GM12878 (cell line): ENCODE data around the gene NEU4. TPM values are rescaled to one million over a fixed set of nuclear protein-coding genes. Genes with fewer than 3 reads are reported as not detected.

Experiments used
- ATAC-seq: fragments of 200-7000 bp; cut with Tn5 transposase; 3 replicates; pipeline ENCODE4 v1.9.1; 2020; ENCODE audit warnings: mild to moderate bottlenecking, moderate library complexity
- BruUV-seq: library from RNA; stranded (reverse); fragments of 400-500 nt; replicated peaks from 2 replicates; lab custom pipeline; 2021; lab: Mats Ljungman, UMichigan
- CTCF ChIA-PET: fragments of 300-600 bp; sonication (Branson Sonifier 250); formaldehyde crosslinking; extraction: SDS; loops from one replicate; lab custom pipeline; 2021; ENCODE audit warnings: inconsistent platforms; lab: Yijun Ruan, JAX
- POLR2A ChIA-PET: fragments of 350-600 bp; formaldehyde crosslinking; extraction: SDS; loops from one replicate; lab custom pipeline; 2021; ENCODE audit warnings: inconsistent platforms; lab: Charles Lee
- RAD21 ChIA-PET: fragments of 300-600 bp; sonication (Branson Sonifier 250); formaldehyde crosslinking; loops from one replicate; lab custom pipeline; 2023; ENCODE audit warnings: antibody characterized with exemption; ENCODE audit not compliant: unreplicated experiment; lab: Charles Lee
- SMC1A ChIA-PET: fragments of 300-600 bp; sonication (Branson Sonifier 250); formaldehyde crosslinking; loops from one replicate; lab custom pipeline; 2023; ENCODE audit not compliant: unreplicated experiment, uncharacterized antibody; lab: Charles Lee
- DNase-seq: peaks from one replicate; pipeline ENCODE4 v3.0.0-alpha.2; 2011; ENCODE audit warnings: low read depth, low spot score
- FAIRE-seq: peaks from 3 replicates; lab custom pipeline; 2011; peaks lifted over from hg19 to GRCh38; lab: Jason Lieb, UNC
- H2AFZ ChIP-seq: 2 replicates; pipeline ENCODE4 v1.6.0; 2011; ENCODE audit warnings: low read depth, low read length, control low read depth; ENCODE audit not compliant: control insufficient read depth
- H3K27ac ChIP-seq: 2 replicates; pipeline ENCODE4 v1.5.1; 2011; ENCODE audit warnings: control low read depth; ENCODE audit not compliant: control insufficient read depth, insufficient read depth
- H3K27me3 ChIP-seq, 2 experiments: replicated peaks in 1 of 2; 2 replicates each; pipeline versions ENCODE4 v1.6.0 to v1.6.1; 2011; ENCODE audit warnings: low read length in 1 of 2; ENCODE audit not compliant: control insufficient read depth in 2 of 2, insufficient read depth in 2 of 2
- H3K36me3 ChIP-seq, 2 experiments: 2 replicates each; pipeline ENCODE4 v1.5.1; 2011; ENCODE audit warnings: low read length in 1 of 2; ENCODE audit not compliant: control insufficient read depth in 2 of 2, insufficient read depth in 2 of 2
- H3K4me1 ChIP-seq: 2 replicates; pipeline ENCODE4 v1.6.1; 2011; ENCODE audit warnings: mild to moderate bottlenecking, low read length, moderate library complexity, mixed read lengths; ENCODE audit not compliant: control insufficient read depth, insufficient read depth
- H3K4me2 ChIP-seq: 2 replicates; pipeline ENCODE4 v1.6.0; 2011; ENCODE audit warnings: control low read depth; ENCODE audit not compliant: control insufficient read depth, insufficient read depth
- H3K4me3 ChIP-seq: fragments of 200-600 bp; sonication (generic); 2 replicates; pipeline ENCODE4 v1.5.1; 2016
- H3K79me2 ChIP-seq: 2 replicates; pipeline ENCODE4 v1.6.0; 2011; ENCODE audit warnings: low read length; ENCODE audit not compliant: control insufficient read depth, insufficient read depth
- H3K9ac ChIP-seq: 2 replicates; pipeline ENCODE4 v1.8.0; 2011; ENCODE audit warnings: low read length, control low read depth, mixed read lengths; ENCODE audit not compliant: control insufficient read depth, insufficient read depth
- H3K9me3 ChIP-seq: replicated peaks from 3 replicates; pipeline ENCODE4 v1.5.1; 2011; ENCODE audit warnings: mild to moderate bottlenecking, low read length; ENCODE audit not compliant: control insufficient read depth, insufficient read depth
- H4K20me1 ChIP-seq: 2 replicates; pipeline ENCODE4 v1.6.0; 2011; ENCODE audit not compliant: control insufficient read depth, insufficient read depth
- ATF3 ChIP-seq: IDR thresholded peaks from 2 replicates; pipeline ENCODE4 v1.6.1; 2011; ENCODE audit warnings: low read depth, mild to moderate bottlenecking, low read length, moderate library complexity, borderline replicate concordance; ENCODE audit errors: extremely low read depth
- ESRRA ChIP-seq: IDR thresholded peaks from 2 replicates; pipeline ENCODE4 v1.6.1; 2012; ENCODE audit warnings: mild to moderate bottlenecking, low read length, improper control_type of control experiment
- HDAC2 ChIP-seq: fragments of 200-600 bp; sonication (generic); IDR thresholded peaks from 2 replicates; pipeline ENCODE4 v1.6.1; 2017
- MEF2B ChIP-seq: fragments of 450-650 bp; IDR thresholded peaks from 2 replicates; pipeline ENCODE4 v1.6.1; 2018; ENCODE audit warnings: mild to moderate bottlenecking, moderate library complexity; ENCODE audit not compliant: partially characterized antibody, poor library complexity, severe bottlenecking
- MLLT1 ChIP-seq: fragments of 450-650 bp; IDR thresholded peaks from 2 replicates; pipeline ENCODE4 v1.6.1; 2016; ENCODE audit warnings: mild to moderate bottlenecking
- NBN ChIP-seq: fragments of 450-650 bp; IDR thresholded peaks from 2 replicates; pipeline ENCODE4 v1.6.1; 2016
- NR2F1 ChIP-seq: fragments of 450-650 bp; conservative IDR thresholded peaks from 2 replicates; pipeline ENCODE4 v1.6.1; 2017; ENCODE audit warnings: mild to moderate bottlenecking
- NRF1 ChIP-seq: conservative IDR thresholded peaks from 2 replicates; pipeline ENCODE4 v1.6.1; 2011; ENCODE audit warnings: mild to moderate bottlenecking, low read depth, low read length, improper control_type of control experiment
- PAX8 ChIP-seq: fragments of 450-650 bp; IDR thresholded peaks from 2 replicates; pipeline ENCODE4 v1.6.1; 2017; ENCODE audit warnings: mild to moderate bottlenecking, moderate library complexity
- PKNOX1 ChIP-seq: fragments of 450-650 bp; IDR thresholded peaks from 2 replicates; pipeline ENCODE4 v1.6.1; 2016; ENCODE audit warnings: mild to moderate bottlenecking
- RELB ChIP-seq: fragments of 450-650 bp; IDR thresholded peaks from 2 replicates; pipeline ENCODE4 v1.6.1; 2017; ENCODE audit warnings: low read depth, mild to moderate bottlenecking, moderate library complexity
- RUNX3 ChIP-seq: IDR thresholded peaks from 2 replicates; pipeline ENCODE4 v1.6.1; 2012; ENCODE audit warnings: low read length, inconsistent platforms
- SP1 ChIP-seq: IDR thresholded peaks from one replicate; pipeline ENCODE4 v1.6.1; 2011; ENCODE audit warnings: low read depth, low read length
- TCF7 ChIP-seq: IDR thresholded peaks from 2 replicates; pipeline ENCODE4 v1.6.1; 2014; ENCODE audit warnings: antibody characterized with exemption, borderline replicate concordance
- WRNIP1 ChIP-seq: IDR thresholded peaks from 2 replicates; pipeline ENCODE4 v1.6.1; 2011; ENCODE audit warnings: low read depth, low read length, improper control_type of control experiment, borderline replicate concordance
- YBX1 ChIP-seq: fragments of 450-650 bp; IDR thresholded peaks from 2 replicates; pipeline ENCODE4 v1.6.1; 2016; ENCODE audit warnings: antibody characterized with exemption
- ZBTB4 ChIP-seq: fragments of 450-650 bp; formaldehyde crosslinking; IDR thresholded peaks from 2 replicates; pipeline ENCODE4 v1.4.0; 2022; ENCODE audit warnings: mild to moderate bottlenecking, moderate library complexity
- ZSCAN29 ChIP-seq: fragments of 450-650 bp; IDR thresholded peaks from 2 replicates; pipeline ENCODE4 v1.6.1; 2017; ENCODE audit warnings: mild to moderate bottlenecking, moderate library complexity
- WGBS: methylation state at CpG from one replicate; pipeline ENCODE4 v1.1.6; 2016; ENCODE audit warnings: low lambda C conversion rate; ENCODE audit not compliant: insufficient replicate concordance, insufficient coverage; ENCODE audit errors: missing lambda C conversion rate; 5-methylcytosine and 5-hydroxymethylcytosine counted together
- in situ Hi-C: fragments of 300-500 bp; cut with MboI; formaldehyde crosslinking; loops from 9 replicates; pipeline ENCODE4 v1.14.3; 2018; ENCODE audit warnings: mixed read lengths
- intact Hi-C: fragments of 100-400 bp; cut with micrococcal nuclease; formaldehyde crosslinking; loops from one replicate; pipeline ENCODE4 v1.14.2; 2022; ENCODE audit not compliant: unreplicated experiment
- polyA plus RNA-seq, 11 experiments: library from polyadenylated mRNA; depleted of rRNA in 4 of 11; unstranded in 6 of 11; stranded (reverse) in 5 of 11; fragments of >200 nt; fragmentation: Nextera tagmentation in 4 of 11; fragmentation: Illumina TruSeq in 1 of 11; extraction: Ambion mirVana in 4 of 11; extraction: Trizol in 1 of 11; gene quantifications; 1 replicate in 1 of 11; 2 replicates in 10 of 11; pipeline versions ENCODE4 v1.2.1 to v1.2.3, GENCODE V29; 2011 to 2016; ENCODE audit warnings: inconsistent platforms in 2 of 11, missing spikeins in 2 of 11, low read depth in 1 of 11
- total RNA-seq, 4 experiments: library from RNA; depleted of rRNA in 3 of 4; stranded (reverse); fragments of >200 nt in 3 of 4; fragmentation: Illumina TruSeq in 1 of 4; extraction: Trizol in 1 of 4; gene quantifications; 2 replicates each; pipeline versions ENCODE4 v1.2.1 to v1.2.3, GENCODE V29; 2013 to 2021

The NEU4 gene
- total and polyA plus RNA-seq, 10 of the 15 experiments (the other 5 are each of a cell fraction or from before 2014, with no cell fraction given): 0.01 to 0.28 (median 0.14) TPM; not detected in 5

- Histone ChIP-seq H4K20me1 (no peaks in the 10 kb centered on the region), H3K4me2 (no peak overlapping the region), H3K79me2 (no peaks in the 10 kb centered on the region), H3K9ac (no peak overlapping the region), H3K27me3 (no peaks in the 10 kb centered on the region), H3K4me3 (no peak overlapping the region), H3K4me1 (peaks cover 15% of the 10 kb centered on the region), H3K9me3 (no peaks in the 10 kb centered on the region), H3K36me3 (no peaks in the 10 kb centered on the region), H3K27ac (no peak overlapping the region), H2AFZ (no peak overlapping the region)
- in situ Hi-C loops (no loop called here), intact Hi-C loops (no loop called here)
- POLR2A ChIA-PET: no interaction called here
- no peak for DNase-seq
- no TSS peak for BruUV-seq
- CTCF ChIA-PET: interaction anchor here (1.4 kb wide), 1 partner anchor 108 kb away, joined by 5 read pairs; no protein-coding TSS in a partner anchor
- SMC1A ChIA-PET: no interaction called here
- no peak for ATAC-seq
- 71% methylated on average over 23 of the region's 27 CpGs for WGBS
- RAD21 ChIA-PET: no interaction called here
- no peak for FAIRE-seq
- TF ChIP-seq ZBTB4 (CRISPR knock-in tag): no peak
- no peak for TF ChIP-seq ATF3
- no peak for TF ChIP-seq ZSCAN29
- TF ChIP-seq HDAC2: no peak
- TF ChIP-seq RUNX3: no peak
- no peak for TF ChIP-seq SP1
- no peak for TF ChIP-seq YBX1
- no peak for TF ChIP-seq PAX8
- TF ChIP-seq PKNOX1: no peak
- no peak for TF ChIP-seq NBN
- no peak for TF ChIP-seq ESRRA
- no peak for TF ChIP-seq NRF1
- TF ChIP-seq TCF7: no peak
- no peak for TF ChIP-seq RELB
- no peak for TF ChIP-seq WRNIP1
- TF ChIP-seq MLLT1: no peak
- TF ChIP-seq NR2F1: no peak
- TF ChIP-seq MEF2B: no peak
Measured at GRCh38 chr2:241770185-241770935, 38.6 kb upstream of the NEU4 start.
